ENCODE measurements around the gene ZDHHC12. TPM values are rescaled to one million over a fixed set of nuclear protein-coding genes. Genes with fewer than 3 reads are reported as not detected.

ZDHHC12 gene
- total and polyA plus RNA-seq, 2 of the 13 experiments (the other 11 are each of a cell fraction or from before 2014, with no cell fraction given), result 25.4 to 28.0 TPM

DNA sequence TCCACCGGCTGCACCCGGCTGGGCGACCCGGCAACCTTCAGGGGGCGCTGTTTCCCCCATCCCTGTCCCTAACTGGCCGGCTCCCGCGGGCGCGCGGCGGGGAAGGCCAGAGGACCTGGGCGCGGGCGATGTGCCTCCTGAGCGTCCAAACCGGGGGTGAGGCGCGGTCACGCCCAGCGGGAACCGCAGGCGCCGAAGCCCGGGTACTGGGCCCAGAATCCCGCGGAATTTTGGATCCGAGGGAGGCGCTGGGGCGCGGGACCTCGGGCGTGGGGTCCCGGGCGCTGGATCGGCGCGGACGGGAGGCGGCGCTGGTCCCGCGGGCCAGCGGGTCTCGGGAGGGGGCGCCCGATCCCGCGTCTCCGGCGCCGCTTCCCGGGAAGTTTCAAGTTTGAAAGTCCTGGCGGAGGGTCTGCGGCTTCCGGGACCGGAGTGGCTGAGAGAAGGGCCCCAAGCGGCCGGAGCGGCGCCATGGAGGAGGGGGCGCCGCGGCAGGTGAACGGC lies 21.4 kb downstream of the ZDHHC12 start, which contains the start of gene PKN3 (continued):
- TF ChIP-seq CEBPG (CRISPR knock-in tag; IDR thresholded peaks at IDR 0.05) (no peak), SRY (CRISPR knock-in tag; IDR thresholded peaks at IDR 0.05) (no peak), KDM5A (IDR thresholded peaks at IDR 0.05; ENCODE audit: borderline replicate concordance, low read length) (no peak; the same call in 1 of the 2 replicates), ZNF709 (CRISPR knock-in tag; IDR thresholded peaks at IDR 0.05) (no peak), REPIN1 (CRISPR knock-in tag; IDR thresholded peaks at IDR 0.05; ENCODE audit: borderline replicate concordance, low read depth) (peak; percentile 62; the same call in 1 of the 2 replicates), SETDB1 (CRISPR knock-in tag; IDR thresholded peaks at IDR 0.05; ENCODE audit: borderline replicate concordance) (no peak), HMGXB4 (CRISPR knock-in tag; IDR thresholded peaks at IDR 0.05; ENCODE audit: borderline replicate concordance in 1 of 2, low read depth in 1 of 2) (peak; percentile 97 to 99), ZNF660 (CRISPR knock-in tag; IDR thresholded peaks at IDR 0.05; ENCODE audit: borderline replicate concordance, low read depth) (no peak), ZNF629 (CRISPR knock-in tag; conservative IDR thresholded peaks at IDR 0.05) (no peak), SRSF1 (optimal IDR thresholded peaks at IDR 0.05; ENCODE audit: low read depth, low read length) (no peak), SP5 (CRISPR knock-in tag; IDR thresholded peaks at IDR 0.05; ENCODE audit: borderline replicate concordance, low read depth) (0 out of 2 replicates have a peak, but pooled peaks have one; percentile 7), CREBL2 (CRISPR knock-in tag; IDR thresholded peaks at IDR 0.05; ENCODE audit: borderline replicate concordance) (no peak; the same call in 1 of the 2 replicates), ZNF263 (CRISPR knock-in tag; IDR thresholded peaks at IDR 0.05) (no peak), ZNF441 (CRISPR knock-in tag; IDR thresholded peaks at IDR 0.05; ENCODE audit: borderline replicate concordance) (no peak), PAX8 (CRISPR knock-in tag; IDR thresholded peaks at IDR 0.05; ENCODE audit: borderline replicate concordance) (no peak), SAP130 (CRISPR knock-in tag; IDR thresholded peaks at IDR 0.05; ENCODE audit: low read depth) (peak; percentile 70; the same call in 1 of the 2 replicates), IRX3 (CRISPR knock-in tag; IDR thresholded peaks at IDR 0.05; ENCODE audit: borderline replicate concordance, low read depth) (no peak), YEATS4 (CRISPR knock-in tag; IDR thresholded peaks at IDR 0.05; ENCODE audit: borderline replicate concordance) (peak; percentile 38; the same call in 1 of the 2 replicates), ZNF580 (CRISPR knock-in tag; IDR thresholded peaks at IDR 0.05; ENCODE audit: borderline replicate concordance, low read depth) (no peak), HES4 (CRISPR knock-in tag; IDR thresholded peaks at IDR 0.05; ENCODE audit: borderline replicate concordance) (no peak), ZSCAN31 (CRISPR knock-in tag; IDR thresholded peaks at IDR 0.05; ENCODE audit: low read depth) (peak; percentile 64; the same call in 1 of the 2 replicates)
- TF ChIP-seq, protein P1, sequence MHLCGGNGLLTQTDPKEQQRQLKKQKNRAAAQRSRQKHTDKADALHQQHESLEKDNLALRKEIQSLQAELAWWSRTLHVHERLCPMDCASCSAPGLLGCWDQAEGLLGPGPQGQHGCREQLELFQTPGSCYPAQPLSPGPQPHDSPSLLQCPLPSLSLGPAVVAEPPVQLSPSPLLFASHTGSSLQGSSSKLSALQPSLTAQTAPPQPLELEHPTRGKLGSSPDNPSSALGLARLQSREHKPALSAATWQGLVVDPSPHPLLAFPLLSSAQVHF (CRISPR knock-in tag; IDR thresholded peaks at IDR 0.05), result no peak
- TF ChIP-seq, protein P2, sequence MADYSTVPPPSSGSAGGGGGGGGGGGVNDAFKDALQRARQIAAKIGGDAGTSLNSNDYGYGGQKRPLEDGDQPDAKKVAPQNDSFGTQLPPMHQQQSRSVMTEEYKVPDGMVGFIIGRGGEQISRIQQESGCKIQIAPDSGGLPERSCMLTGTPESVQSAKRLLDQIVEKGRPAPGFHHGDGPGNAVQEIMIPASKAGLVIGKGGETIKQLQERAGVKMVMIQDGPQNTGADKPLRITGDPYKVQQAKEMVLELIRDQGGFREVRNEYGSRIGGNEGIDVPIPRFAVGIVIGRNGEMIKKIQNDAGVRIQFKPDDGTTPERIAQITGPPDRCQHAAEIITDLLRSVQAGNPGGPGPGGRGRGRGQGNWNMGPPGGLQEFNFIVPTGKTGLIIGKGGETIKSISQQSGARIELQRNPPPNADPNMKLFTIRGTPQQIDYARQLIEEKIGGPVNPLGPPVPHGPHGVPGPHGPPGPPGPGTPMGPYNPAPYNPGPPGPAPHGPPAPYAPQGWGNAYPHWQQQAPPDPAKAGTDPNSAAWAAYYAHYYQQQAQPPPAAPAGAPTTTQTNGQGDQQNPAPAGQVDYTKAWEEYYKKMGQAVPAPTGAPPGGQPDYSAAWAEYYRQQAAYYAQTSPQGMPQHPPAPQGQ (CRISPR knock-in tag; IDR thresholded peaks at IDR 0.05; ENCODE audit: borderline replicate concordance), result no peak
- TF ChIP-seq, protein P3, sequence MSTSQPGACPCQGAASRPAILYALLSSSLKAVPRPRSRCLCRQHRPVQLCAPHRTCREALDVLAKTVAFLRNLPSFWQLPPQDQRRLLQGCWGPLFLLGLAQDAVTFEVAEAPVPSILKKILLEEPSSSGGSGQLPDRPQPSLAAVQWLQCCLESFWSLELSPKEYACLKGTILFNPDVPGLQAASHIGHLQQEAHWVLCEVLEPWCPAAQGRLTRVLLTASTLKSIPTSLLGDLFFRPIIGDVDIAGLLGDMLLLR (CRISPR knock-in tag; IDR thresholded peaks at IDR 0.05), result peak; percentile 31; the same call in 1 of the 2 replicates

Measured in HepG2 (cell line).